Measurements from ENCODE around the gene CARD11.
A peak's percentile ranks its signal among the peaks of the same experiment; 100 is the strongest.

The CARD11 gene

GRCh38 chr7:2970861-2971260 is 72.8 kb downstream of the CARD11 start:
- Mint-ChIP-seq H3K4me1 (peaks cover 32% of the 10 kb centered on the region), H3K27me3 (no peaks in the 10 kb centered on the region), H3K4me3 (no peak overlapping the region), H3K9me3 (peaks cover 7 to 10% of the 10 kb centered on the region in 2 donors), H3K27ac (no peak overlapping the region)
- no peak for ATAC-seq
- no peak for DNase-seq

GRCh38 chr7:2970307-2970664 is 73.4 kb downstream of the CARD11 start:
- no peak for ATAC-seq
- Mint-ChIP-seq H3K4me1 (peaks cover 27% of the 10 kb centered on the region), H3K9me3 (peaks cover 7 to 16% of the 10 kb centered on the region in 2 donors), H3K27me3 (no peaks in the 10 kb centered on the region), H3K4me3 (no peak overlapping the region), H3K27ac (no peak overlapping the region)
- no peak for DNase-seq

GRCh38 chr7:2969398-2970306 is 74.0 kb downstream of the CARD11 start:
- no peak for ATAC-seq
- Mint-ChIP-seq H3K27me3 (no peaks in the 10 kb centered on the region), H3K4me3 (no peak overlapping the region), H3K27ac (no peak overlapping the region), H3K4me1 (peaks cover 27% of the 10 kb centered on the region), H3K9me3 (peaks cover 7 to 16% of the 10 kb centered on the region in 2 donors)
- DNase-seq: no peak

- ATAC-seq (no peak), DNase-seq (no peak)
- Mint-ChIP-seq H3K4me1 (peaks cover 34% of the 10 kb centered on the region), H3K27ac (no peak overlapping the region), H3K27me3 (no peaks in the 10 kb centered on the region), H3K9me3 (peaks cover 7 to 16% of the 10 kb centered on the region in 2 donors), H3K4me3 (no peak overlapping the region)
Measured at GRCh38 chr7:2968616-2969397, 74.9 kb downstream of the CARD11 start.

- Mint-ChIP-seq H3K4me1 (peaks cover 32% of the 10 kb centered on the region), H3K4me3 (no peak overlapping the region), H3K9me3 (peaks cover 7 to 16% of the 10 kb centered on the region in 2 donors), H3K27ac (no peak overlapping the region), H3K27me3 (no peaks in the 10 kb centered on the region)
- no peak for ATAC-seq
- no peak for DNase-seq
Measured at GRCh38 chr7:2968176-2968575, 75.5 kb downstream of the CARD11 start.

GRCh38 chr7:2967705-2968104 is 76.0 kb downstream of the CARD11 start:
- Mint-ChIP-seq H3K4me3 (no peak overlapping the region), H3K9me3 (peaks cover 7 to 16% of the 10 kb centered on the region in 2 donors), H3K27me3 (no peaks in the 10 kb centered on the region), H3K27ac (no peak overlapping the region), H3K4me1 (peaks cover 32% of the 10 kb centered on the region)
- ATAC-seq (no peak), DNase-seq (no peak)

GRCh38 chr7:2967253-2967652 is 76.4 kb downstream of the CARD11 start:
- Mint-ChIP-seq H3K27me3 (no peaks in the 10 kb centered on the region), H3K9me3 (peaks cover 7 to 16% of the 10 kb centered on the region in 2 donors), H3K4me3 (no peak overlapping the region), H3K27ac (peak overlapping the region in 1 of 2 donors; percentile 35), H3K4me1 (peaks cover 32% of the 10 kb centered on the region)
- ATAC-seq (no peak), DNase-seq (no peak)

- DNase-seq (no peak), ATAC-seq (no peak)
- no peaks in the 10 kb centered on the region for H3K27me3 Mint-ChIP-seq
- no peak overlapping the region for H3K4me3 Mint-ChIP-seq
- H3K9me3 Mint-ChIP-seq: peaks cover 7 to 16% of the 10 kb centered on the region in 2 donors
- H3K27ac Mint-ChIP-seq: no peak overlapping the region
- H3K4me1 Mint-ChIP-seq: peaks cover 35% of the 10 kb centered on the region
Measured at GRCh38 chr7:2966466-2967078, 77.1 kb downstream of the CARD11 start.

- Mint-ChIP-seq H3K4me3 (no peak overlapping the region), H3K27me3 (no peaks in the 10 kb centered on the region), H3K9me3 (peaks cover 7 to 16% of the 10 kb centered on the region in 2 donors), H3K27ac (no peak overlapping the region), H3K4me1 (peaks cover 36% of the 10 kb centered on the region)
- DNase-seq: no peak
- no peak for ATAC-seq
Measured at GRCh38 chr7:2965745-2966270, 77.9 kb downstream of the CARD11 start.

GRCh38 chr7:2965301-2965700 is 78.4 kb downstream of the CARD11 start:
- Mint-ChIP-seq H3K27ac (no peak overlapping the region), H3K27me3 (no peaks in the 10 kb centered on the region)

GRCh38 chr7:2964208-2964607 is 79.5 kb downstream of the CARD11 start:
- Mint-ChIP-seq H3K4me1 (peaks cover 47% of the 10 kb centered on the region), H3K27me3 (no peaks in the 10 kb centered on the region), H3K9me3 (peaks cover 7 to 16% of the 10 kb centered on the region in 2 donors), H3K4me3 (no peak overlapping the region), H3K27ac (no peak overlapping the region)
- no peak for DNase-seq
- ATAC-seq: no peak

More at GRCh38 chr7:2965301-2965700, 78.4 kb downstream of the CARD11 start:
- Mint-ChIP-seq H3K9me3 (peaks cover 7 to 16% of the 10 kb centered on the region in 2 donors), H3K4me3 (no peak overlapping the region), H3K4me1 (peaks cover 36% of the 10 kb centered on the region)
- no peak for ATAC-seq
- DNase-seq: no peak

GRCh38 chr7:2962865-2963264 is 80.8 kb downstream of the CARD11 start:
- no peaks in the 10 kb centered on the region for H3K27me3 Mint-ChIP-seq
- peak overlapping the region in 1 of 2 donors; percentile 0 for H3K27ac Mint-ChIP-seq
- no peak overlapping the region for H3K4me3 Mint-ChIP-seq
- ATAC-seq: no peak
- H3K4me1 Mint-ChIP-seq: peaks cover 60% of the 10 kb centered on the region
- DNase-seq: no peak
- peaks cover 7 to 16% of the 10 kb centered on the region in 2 donors for H3K9me3 Mint-ChIP-seq

GRCh38 chr7:2959828-2960599 is 83.7 kb downstream of the CARD11 start:
- ATAC-seq (no peak), DNase-seq (peak in 1 of 2 donors; percentile 4)
- Mint-ChIP-seq H3K9me3 (no peaks in the 10 kb centered on the region), H3K4me3 (peak overlapping the region in 1 of 2 donors; percentile 42), H3K27ac (peak overlapping the region in 1 of 2 donors; percentile 92), H3K4me1 (peaks cover 82% of the 10 kb centered on the region), H3K27me3 (no peaks in the 10 kb centered on the region)

- no peak for DNase-seq
- H3K9me3 Mint-ChIP-seq: no peaks in the 10 kb centered on the region
- peaks cover 84% of the 10 kb centered on the region for H3K4me1 Mint-ChIP-seq
- peak overlapping the region; percentile 17 to 95 for H3K27ac Mint-ChIP-seq
- no peaks in the 10 kb centered on the region for H3K27me3 Mint-ChIP-seq
- H3K4me3 Mint-ChIP-seq: peak overlapping the region in 1 of 2 donors; percentile 21
- no peak for ATAC-seq
Measured at GRCh38 chr7:2959103-2959680, 84.5 kb downstream of the CARD11 start.

All from stimulated activated naive CD8-positive, alpha-beta T cell treated with anti-CD3 and anti-CD28 coated beads, Interleukin-15, amount 100 ng/mL, for 72 hours (primary cell).